ENCODE measurements around the gene STK11. TPM values are rescaled to one million over a fixed set of nuclear protein-coding genes. Genes with fewer than 3 reads are reported as not detected.

The STK11 gene
- total RNA-seq, 3 donors from 2014 or later (not counting 1 experiment from before 2014, with no cell fraction given) = 51.5 to 61.1 (median 54.0) TPM

GRCh38 chr19:1218751-1219567 is 13.4 kb downstream of the STK11 start:
- Histone ChIP-seq H3K36me3 (ENCODE audit: control insufficient read depth, insufficient read depth, low read length) (peaks cover 28% of the 10 kb centered on the region), H3K9me3 (ENCODE audit: control insufficient read depth, insufficient read depth, low read length) (no peaks in the 10 kb centered on the region), H3K27me3 (ENCODE audit: control insufficient read depth, insufficient read depth, low read length) (no peaks in the 10 kb centered on the region), H3K4me1 (ENCODE audit: control insufficient read depth, insufficient read depth, low read length) (peaks cover 8% of the 10 kb centered on the region), H3K27ac (ENCODE audit: low read length) (no peak overlapping the region), H3K4me3 (ENCODE audit: low read length) (no peak overlapping the region)
- TF ChIP-seq CTCF (IDR thresholded peaks at IDR 0.05) = no peak
- H3K4me3 Mint-ChIP-seq = no peak overlapping the region
- no peaks in the 10 kb centered on the region for H3K27me3 Mint-ChIP-seq (ENCODE audit: low read depth in 2 of 2)
- 94% methylated on average over 37 of the region's 37 CpGs for WGBS (ENCODE audit: insufficient coverage)
- peaks cover 5% of the 10 kb centered on the region in 2 donors for H3K4me1 Mint-ChIP-seq
- no peak overlapping the region for H3K27ac Mint-ChIP-seq
- no peak for ATAC-seq
- H3K36me3 Mint-ChIP-seq = no peaks in the 10 kb centered on the region
- intact Hi-C loops (cut with micrococcal nuclease) = no loop called here
- no peaks in the 10 kb centered on the region for H3K9me3 Mint-ChIP-seq
- no peak for DNase-seq

- H3K36me3 Mint-ChIP-seq = no peaks in the 10 kb centered on the region
- Histone ChIP-seq H3K4me3 (ENCODE audit: low read length) (no peak overlapping the region), H3K27ac (ENCODE audit: low read length) (no peak overlapping the region), H3K27me3 (ENCODE audit: control insufficient read depth, insufficient read depth, low read length) (no peaks in the 10 kb centered on the region), H3K9me3 (ENCODE audit: control insufficient read depth, insufficient read depth, low read length) (no peaks in the 10 kb centered on the region), H3K36me3 (ENCODE audit: control insufficient read depth, insufficient read depth, low read length) (peaks cover 32% of the 10 kb centered on the region), H3K4me1 (ENCODE audit: control insufficient read depth, insufficient read depth, low read length) (no peaks in the 10 kb centered on the region)
- WGBS (ENCODE audit: insufficient coverage) = 97% methylated on average over 19 of the region's 19 CpGs
- no peaks in the 10 kb centered on the region for H3K27me3 Mint-ChIP-seq (ENCODE audit: low read depth in 2 of 2)
- ATAC-seq (no peak), DNase-seq (no peak)
- TF ChIP-seq CTCF (IDR thresholded peaks at IDR 0.05) = no peak
- no peak overlapping the region for H3K27ac Mint-ChIP-seq
- H3K4me3 Mint-ChIP-seq = no peak overlapping the region
- intact Hi-C loops (cut with micrococcal nuclease) = no loop called here
- H3K4me1 Mint-ChIP-seq = no peaks in the 10 kb centered on the region
- no peaks in the 10 kb centered on the region for H3K9me3 Mint-ChIP-seq
These were observed 14.4 kb downstream of the STK11 start for GRCh38 chr19:1219786-1220476.

- no peaks in the 10 kb centered on the region for H3K36me3 Mint-ChIP-seq
- H3K4me1 ChIP-seq (ENCODE audit: control insufficient read depth, insufficient read depth, low read length) = no peaks in the 10 kb centered on the region
- no peak overlapping the region for H3K27ac Mint-ChIP-seq
- H3K4me3 Mint-ChIP-seq = no peak overlapping the region
- ATAC-seq (no peak), DNase-seq (no peak)
- intact Hi-C loops (cut with micrococcal nuclease) = no loop called here
- 96% methylated on average over 33 of the region's 33 CpGs for WGBS (ENCODE audit: insufficient coverage)
- H3K27ac ChIP-seq (ENCODE audit: low read length) = no peak overlapping the region
- H3K4me3 ChIP-seq (ENCODE audit: low read length) = no peak overlapping the region
- no peak for TF ChIP-seq CTCF (IDR thresholded peaks at IDR 0.05)
- no peaks in the 10 kb centered on the region for H3K9me3 Mint-ChIP-seq
- no peaks in the 10 kb centered on the region for H3K4me1 Mint-ChIP-seq
- peaks cover 32% of the 10 kb centered on the region for H3K36me3 ChIP-seq (ENCODE audit: control insufficient read depth, insufficient read depth, low read length)
- no peaks in the 10 kb centered on the region for H3K27me3 Mint-ChIP-seq (ENCODE audit: low read depth in 2 of 2)
- H3K9me3 ChIP-seq (ENCODE audit: control insufficient read depth, insufficient read depth, low read length) = no peaks in the 10 kb centered on the region
- H3K27me3 ChIP-seq (ENCODE audit: control insufficient read depth, insufficient read depth, low read length) = no peaks in the 10 kb centered on the region
These were observed 14.9 kb downstream of the STK11 start for GRCh38 chr19:1220477-1220930.
